Keratinocyte (primary cell): ENCODE results near the gene PDE11A. TPM values are rescaled to one million over a fixed set of nuclear protein-coding genes. Genes with fewer than 3 reads are reported as not detected.

Experiments used
- DNase-seq: peaks from one replicate; pipeline ENCODE4 v3.0.0-alpha.2; 2011; ENCODE audit warnings: low read depth, missing footprints, low spot score
- FAIRE-seq: peaks from 2 replicates; lab custom pipeline; 2011; peaks lifted over from hg19 to GRCh38; lab: Jason Lieb, UNC
- H2AFZ ChIP-seq: 2 replicates; pipeline ENCODE4 v1.6.0; 2012; ENCODE audit warnings: low read length, control low read depth, inconsistent platforms; ENCODE audit not compliant: control insufficient read depth
- H3K27ac ChIP-seq: 2 replicates; pipeline ENCODE4 v1.5.1; 2011; ENCODE audit warnings: low read length; ENCODE audit not compliant: control insufficient read depth, insufficient read depth
- H3K27me3 ChIP-seq: 3 replicates; pipeline ENCODE4 v1.6.0; 2011; ENCODE audit warnings: low read length; ENCODE audit not compliant: control insufficient read depth, insufficient read depth; ENCODE audit errors: extremely low read depth
- H3K36me3 ChIP-seq, 2 experiments: 2 replicates in 1 of 2; 3 replicates in 1 of 2; pipeline ENCODE4 v1.5.1; 2011; ENCODE audit warnings: low read length in 2 of 2, mild to moderate bottlenecking in 1 of 2; ENCODE audit not compliant: control insufficient read depth in 2 of 2, insufficient read depth in 2 of 2; ENCODE audit errors: extremely low read depth in 1 of 2
- H3K4me1 ChIP-seq: 3 replicates; pipeline ENCODE4 v1.5.1; 2011; ENCODE audit warnings: low read length; ENCODE audit not compliant: control insufficient read depth, insufficient read depth; ENCODE audit errors: extremely low read depth
- H3K4me2 ChIP-seq: 3 replicates; pipeline ENCODE4 v1.6.0; 2011; ENCODE audit warnings: low read depth, low read length; ENCODE audit not compliant: control insufficient read depth, insufficient read depth; ENCODE audit errors: extremely low read depth
- H3K4me3 ChIP-seq, 3 experiments: fragments of 200-600 bp in 1 of 3; sonication (generic) in 1 of 3; 2 replicates in 2 of 3; 3 replicates in 1 of 3; pipeline ENCODE4 v1.5.1; 2011 to 2016; ENCODE audit warnings: low read length in 3 of 3, mild to moderate bottlenecking in 3 of 3, control low read depth in 2 of 3, inconsistent platforms in 1 of 3, low read depth in 1 of 3, mixed read lengths in 1 of 3, mixed run types in 1 of 3, moderate library complexity in 1 of 3; ENCODE audit not compliant: control insufficient read depth in 2 of 3, insufficient read depth in 2 of 3; ENCODE audit errors: extremely low read depth in 1 of 3
- H3K79me2 ChIP-seq: 2 replicates; pipeline ENCODE4 v1.6.0; 2012; ENCODE audit warnings: low read length; ENCODE audit not compliant: control insufficient read depth, insufficient read depth
- H3K9ac ChIP-seq: 3 replicates; pipeline ENCODE4 v1.6.0; 2011; ENCODE audit warnings: low read length; ENCODE audit not compliant: control insufficient read depth, insufficient read depth; ENCODE audit errors: extremely low read depth
- H3K9me1 ChIP-seq: 3 replicates; pipeline ENCODE4 v1.6.0; 2011; ENCODE audit warnings: low read length; ENCODE audit not compliant: control insufficient read depth, insufficient read depth; ENCODE audit errors: extremely low read depth
- H3K9me3 ChIP-seq: 2 replicates; pipeline ENCODE4 v1.5.1; 2012; ENCODE audit warnings: low read depth, low read length; ENCODE audit not compliant: control insufficient read depth
- H4K20me1 ChIP-seq: 3 replicates; pipeline ENCODE4 v1.6.0; 2011; ENCODE audit warnings: low read length; ENCODE audit not compliant: control insufficient read depth, insufficient read depth; ENCODE audit errors: extremely low read depth
- CTCF ChIP-seq, 3 experiments: IDR thresholded peaks in 1 of 3; conservative IDR thresholded peaks in 1 of 3; optimal IDR thresholded peaks in 1 of 3; 2 replicates in 2 of 3; 3 replicates in 1 of 3; pipeline versions ENCODE3 to v1.5.1; 2011; ENCODE audit warnings: low read length in 3 of 3, mild to moderate bottlenecking in 3 of 3, moderate library complexity in 2 of 3, control low read depth in 1 of 3, inconsistent platforms in 1 of 3; ENCODE audit not compliant: insufficient read depth in 2 of 3; ENCODE audit errors: extremely low read depth in 1 of 3
- EZH2 ChIP-seq: IDR thresholded peaks from one replicate; pipeline ENCODE4 v1.6.1; 2012; ENCODE audit warnings: inconsistent platforms, mild to moderate bottlenecking, low read length, moderate library complexity
- dilution Hi-C: fragments of 300-500 bp; cut with MboI; formaldehyde crosslinking; loops from one replicate; pipeline ENCODE4 v1.7.0; 2020; ENCODE audit warnings: low sequenced_read_pairs; ENCODE audit not compliant: extremely low pct_ligation_motif_present
- polyA plus RNA-seq, 5 experiments: library from polyadenylated mRNA; depleted of rRNA in 3 of 5; stranded (reverse) in 3 of 5; stranded (forward) in 1 of 5; unstranded in 1 of 5; fragments of >200 nt; gene quantifications; 1 replicate in 1 of 5; 2 replicates in 3 of 5; 3 replicates in 1 of 5; pipeline versions ENCODE4 v1.2.1 to v1.2.3, GENCODE V29; 2011 to 2012; ENCODE audit warnings: missing spikeins in 2 of 5, low read depth in 1 of 5, low replicate concordance in 1 of 5

PDE11A gene
- polyA plus RNA-seq, 1 donor (not counting 4 experiments of a cell fraction or from before 2014, with no cell fraction given), result 0.01 TPM

GRCh38 chr2:177680866-177681712 is 391.5 kb downstream of the PDE11A start:
- no peak overlapping the region for H3K27ac ChIP-seq
- H3K9ac ChIP-seq, result no peak overlapping the region
- no peaks in the 10 kb centered on the region for H3K36me3 ChIP-seq
- TF ChIP-seq EZH2, result no peak
- no peak for TF ChIP-seq CTCF (optimal IDR thresholded peaks at IDR 0.05 in 1 of 3, IDR thresholded peaks at IDR 0.05 in 1 of 3, conservative IDR thresholded peaks at IDR 0.05 in 1 of 3; ENCODE audit: extremely low read depth in 1 of 3, insufficient read depth in 2 of 3, low read length in 3 of 3)
- dilution Hi-C loops, result no loop called here
- H3K4me3 ChIP-seq, result no peak overlapping the region
- no peaks in the 10 kb centered on the region for H3K4me1 ChIP-seq
- no peaks in the 10 kb centered on the region for H3K9me3 ChIP-seq
- no peak for FAIRE-seq
- H3K27me3 ChIP-seq, result peaks cover 10% of the 10 kb centered on the region
- no peaks in the 10 kb centered on the region for H3K9me1 ChIP-seq
- no peak overlapping the region for H3K4me2 ChIP-seq
- no peaks in the 10 kb centered on the region for H4K20me1 ChIP-seq
- DNase-seq, result no peak
- no peak overlapping the region for H2AFZ ChIP-seq
- no peaks in the 10 kb centered on the region for H3K79me2 ChIP-seq

GRCh38 chr2:177679611-177680605 is 392.7 kb downstream of the PDE11A start:
- Histone ChIP-seq H3K9me1 (no peaks in the 10 kb centered on the region), H3K4me2 (no peak overlapping the region), H3K36me3 (no peaks in the 10 kb centered on the region), H3K27ac (no peak overlapping the region), H3K9me3 (no peaks in the 10 kb centered on the region), H3K9ac (no peak overlapping the region), H3K27me3 (peaks cover 12% of the 10 kb centered on the region), H3K4me3 (no peak overlapping the region), H2AFZ (no peak overlapping the region), H3K79me2 (no peaks in the 10 kb centered on the region), H3K4me1 (no peaks in the 10 kb centered on the region), H4K20me1 (no peaks in the 10 kb centered on the region)
- FAIRE-seq (no peak), DNase-seq (no peak)
- TF ChIP-seq CTCF (optimal IDR thresholded peaks at IDR 0.05 in 1 of 3, IDR thresholded peaks at IDR 0.05 in 1 of 3, conservative IDR thresholded peaks at IDR 0.05 in 1 of 3; ENCODE audit: extremely low read depth in 1 of 3, insufficient read depth in 2 of 3, low read length in 3 of 3) (no peak), EZH2 (no peak)
- dilution Hi-C loops, result no loop called here
